GM21447 (cell line): ENCODE measurements around the gene RNF38.
A peak's percentile ranks its signal among the peaks of the same experiment; 100 is the strongest.
"Not testable (repeated sequence)": the region's sequence is repeated elsewhere in the genome, so short reads cannot be mapped to it uniquely, and the experiment has no call there.

Experiments
- ATAC-seq: cut with Tn5 transposase; IDR thresholded peaks from one replicate; pipeline ENCODE4 v1.9.1; 2021; ENCODE audit not compliant: unreplicated experiment

Gene RNF38

DNA sequence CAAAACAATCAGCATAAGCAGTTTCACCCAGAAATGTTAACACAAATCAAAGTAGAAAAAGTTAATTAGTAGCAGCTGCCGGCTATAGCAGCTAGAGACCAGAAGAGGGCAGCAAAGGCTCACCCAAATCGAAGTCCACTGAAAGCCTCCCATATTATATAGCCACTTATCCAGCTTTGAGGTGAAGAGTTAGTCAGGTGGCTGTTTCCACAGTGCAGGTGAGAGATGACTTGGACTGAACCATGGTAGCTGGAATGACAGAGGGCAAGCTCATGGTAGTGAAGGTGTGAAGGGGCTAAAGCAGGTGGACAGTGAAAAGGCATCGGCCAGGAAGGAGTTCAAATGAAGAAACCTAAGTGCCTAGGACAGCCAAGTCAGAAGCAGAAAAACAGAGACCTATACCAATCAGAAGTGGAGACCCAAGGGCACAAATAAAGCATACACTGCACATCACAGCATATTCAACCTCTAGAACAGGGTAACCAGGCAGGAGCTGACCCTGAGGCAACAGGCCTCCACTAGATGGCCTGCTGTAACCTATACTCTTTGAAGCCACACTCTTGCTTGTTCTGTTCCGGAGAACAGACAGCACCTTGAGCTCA lies 7.2 kb upstream of the RNF38 start:
- ATAC-seq = no peak

DNA sequence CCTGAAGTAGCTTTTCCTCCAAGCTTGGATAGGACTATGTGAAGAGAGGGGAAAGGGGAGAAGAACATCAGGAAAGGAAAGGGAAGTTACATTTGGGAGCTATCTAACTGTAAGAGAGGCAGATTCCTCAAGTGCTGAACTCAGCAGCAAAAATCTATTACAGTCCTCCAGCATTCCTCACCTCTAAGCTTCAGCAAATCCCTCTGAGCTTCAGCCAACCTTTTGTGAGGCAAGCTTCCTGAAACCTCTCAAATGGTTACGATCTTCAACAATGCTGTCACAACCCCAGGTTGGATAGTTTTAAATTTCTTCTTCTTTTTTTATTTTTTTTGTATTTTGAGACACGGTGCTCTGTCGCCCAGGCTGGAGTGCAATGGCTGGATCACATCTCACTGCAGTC lies 2.5 kb upstream of the RNF38 start:
- no peak for ATAC-seq

DNA sequence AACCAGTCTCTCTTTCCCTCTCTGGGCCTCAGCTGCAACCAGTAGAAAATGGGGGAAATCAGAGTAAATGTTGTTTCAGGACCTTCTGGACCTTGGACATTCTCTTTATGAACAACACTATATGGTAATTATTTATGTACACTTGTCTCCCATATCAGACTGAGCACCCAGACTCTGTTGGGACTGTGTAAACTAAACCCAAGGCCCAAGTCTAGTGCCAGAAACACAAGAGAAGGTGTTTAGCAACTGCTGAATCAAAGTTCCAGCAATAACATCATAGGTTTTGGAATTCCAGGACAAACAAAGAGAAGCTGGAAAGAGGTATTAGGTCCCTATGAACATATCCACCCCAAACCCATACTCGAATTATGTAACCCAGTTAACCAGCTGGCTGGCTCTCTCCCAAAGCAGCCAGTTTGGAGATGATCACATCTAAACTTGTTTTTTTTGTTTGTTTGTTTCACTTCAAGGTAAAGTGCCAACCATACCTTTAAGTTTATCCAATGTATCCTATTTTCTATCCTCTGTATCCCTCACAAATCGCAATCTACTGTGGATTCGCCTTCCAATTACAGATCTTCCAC lies 1.9 kb upstream of the RNF38 start:
- ATAC-seq = no peak

DNA sequence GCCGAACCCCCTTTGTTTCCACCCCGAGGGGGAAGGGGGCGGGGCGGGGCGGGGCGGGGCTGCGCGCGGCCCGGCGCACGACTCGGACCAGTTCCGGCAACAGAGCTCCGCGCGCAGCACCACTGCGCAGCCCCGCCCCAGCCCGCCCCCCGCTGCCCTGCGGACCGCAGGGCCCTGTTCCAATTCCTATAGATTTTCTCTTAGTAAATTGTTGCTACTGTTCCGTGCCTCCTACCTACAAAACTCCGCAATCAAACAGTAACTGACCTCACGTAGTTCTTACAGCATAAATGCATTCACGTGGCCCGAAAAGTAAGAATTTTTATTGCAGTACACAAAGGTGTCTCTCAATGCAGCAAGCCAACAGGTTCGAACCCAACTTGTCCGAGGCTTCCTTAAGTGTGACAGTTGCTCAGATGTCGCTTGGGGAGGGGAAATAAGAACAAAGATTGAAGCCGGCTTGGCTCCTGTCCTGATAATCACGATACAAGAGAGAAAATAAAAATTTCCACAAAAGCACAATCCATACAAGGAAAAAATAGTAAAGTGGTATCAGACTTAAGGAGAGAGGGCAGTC lies 1.2 kb upstream of the RNF38 start:
- ATAC-seq = peak; percentile 64

DNA sequence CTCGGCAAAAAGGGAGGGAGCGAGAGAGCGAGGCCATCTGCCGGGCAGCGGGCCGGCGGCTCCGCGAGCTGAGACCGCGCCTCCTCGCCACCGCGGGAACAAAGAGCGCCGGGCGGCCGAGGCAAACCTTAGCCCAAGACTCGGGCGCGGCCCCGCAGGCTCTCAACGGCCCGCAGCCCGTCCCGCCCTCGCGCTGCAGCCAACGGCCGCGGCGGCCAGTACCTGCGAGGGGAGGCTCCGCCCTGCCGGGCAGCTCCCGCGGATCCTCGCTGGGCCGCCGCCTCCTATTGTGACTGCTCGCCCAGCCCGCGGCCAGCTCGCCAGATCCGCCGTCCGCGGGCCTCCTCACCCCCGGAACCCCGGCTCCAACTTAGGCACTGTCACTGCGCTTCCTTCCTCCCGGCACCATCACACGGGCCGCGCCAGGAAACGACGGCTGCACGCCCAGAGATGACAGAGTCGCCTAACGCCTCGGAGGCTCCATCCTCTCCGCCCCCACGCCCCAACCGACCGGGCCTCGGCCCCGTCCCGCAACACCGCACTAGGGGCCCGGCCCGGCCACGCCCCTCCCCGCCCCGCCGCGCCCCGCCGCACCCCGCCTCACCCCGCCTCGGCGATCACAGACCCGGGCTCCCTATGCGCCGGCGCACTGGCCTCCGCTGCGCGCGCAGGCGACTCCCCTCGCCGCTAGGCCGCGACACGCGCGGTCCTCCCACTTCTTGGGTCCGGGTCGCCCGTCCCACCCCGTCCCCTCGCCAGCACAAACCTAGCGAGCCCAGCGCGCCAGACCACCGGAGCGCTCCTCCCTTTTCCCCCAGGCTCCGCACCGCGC lies 479 bp upstream of the RNF38 start:
- ATAC-seq = peak; percentile 65

DNA sequence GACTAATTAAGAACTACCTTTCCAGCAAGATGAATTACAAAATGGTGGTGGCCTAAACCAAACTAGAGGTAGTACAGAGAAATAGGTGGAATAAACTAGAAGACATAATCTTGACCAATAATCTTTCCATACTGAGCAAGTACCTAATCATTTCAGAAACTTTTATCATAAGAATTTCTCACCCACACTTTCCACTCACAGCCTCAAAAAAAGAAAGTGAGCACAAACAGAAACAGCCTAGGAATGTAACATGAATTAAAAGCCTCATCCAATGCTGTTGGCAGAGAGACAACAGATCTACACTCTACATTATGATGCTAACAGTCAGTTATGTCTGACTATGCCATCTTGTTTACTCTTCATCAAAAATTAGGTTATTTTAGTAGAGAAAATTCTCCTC lies 1.3 kb downstream of the RNF38 start:
- ATAC-seq = no peak

DNA sequence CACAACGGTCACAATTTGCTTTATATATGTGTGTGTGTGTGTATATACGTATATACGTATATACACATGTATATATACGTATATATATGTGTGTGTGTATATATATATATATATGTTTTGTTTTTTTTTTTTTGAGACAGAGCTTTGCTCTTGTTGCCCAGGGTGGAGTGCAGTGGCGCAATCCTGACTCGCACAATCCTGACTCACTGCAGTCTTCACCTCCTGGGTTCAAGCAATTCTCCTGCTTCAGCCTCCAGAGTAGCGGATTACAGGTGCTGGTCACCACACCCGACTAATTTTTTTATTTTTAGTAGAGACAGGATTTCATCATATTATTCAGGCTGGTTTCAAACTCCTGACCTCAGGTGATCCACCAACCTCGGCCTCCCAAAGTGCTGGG lies 3.1 kb downstream of the RNF38 start:
- no peak for ATAC-seq

DNA sequence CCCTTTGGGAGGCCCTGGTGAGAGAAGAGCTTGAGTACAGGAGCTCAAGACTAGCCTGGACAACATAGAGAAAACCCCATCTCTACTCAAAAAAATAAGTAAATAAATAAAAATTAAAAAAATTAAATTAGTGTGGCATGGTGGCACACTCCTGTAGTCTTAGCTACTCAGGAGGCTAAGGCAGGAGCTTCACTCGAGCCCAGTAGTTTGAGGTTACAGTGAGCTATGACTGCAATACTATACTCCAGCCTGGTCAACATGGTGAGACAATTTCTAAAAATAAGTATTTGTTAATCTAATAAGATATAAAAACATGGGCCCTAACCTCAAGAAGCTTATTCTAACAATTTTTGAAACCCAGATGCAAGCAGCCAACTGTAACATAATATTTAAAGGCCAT lies 7.6 kb downstream of the RNF38 start:
- ATAC-seq = no peak

DNA sequence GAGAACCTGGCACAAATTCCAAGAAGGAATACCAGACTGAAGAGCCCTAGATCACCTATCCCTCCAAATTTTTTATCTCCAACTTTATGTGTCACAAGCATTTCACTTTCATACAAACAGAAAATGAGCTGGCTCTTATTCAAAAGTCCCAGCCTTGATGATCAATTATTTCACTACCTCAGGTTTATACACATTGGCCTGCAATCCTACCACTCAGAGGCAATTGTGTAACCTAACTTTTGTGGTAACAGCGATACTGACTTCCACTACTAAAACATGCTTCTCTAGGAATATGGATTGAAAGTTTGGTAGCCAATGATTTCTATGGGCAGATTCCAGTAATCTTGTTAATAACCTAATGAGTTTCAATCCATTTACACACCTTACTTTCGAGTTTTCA lies 10.5 kb downstream of the RNF38 start:
- ATAC-seq = no peak

DNA sequence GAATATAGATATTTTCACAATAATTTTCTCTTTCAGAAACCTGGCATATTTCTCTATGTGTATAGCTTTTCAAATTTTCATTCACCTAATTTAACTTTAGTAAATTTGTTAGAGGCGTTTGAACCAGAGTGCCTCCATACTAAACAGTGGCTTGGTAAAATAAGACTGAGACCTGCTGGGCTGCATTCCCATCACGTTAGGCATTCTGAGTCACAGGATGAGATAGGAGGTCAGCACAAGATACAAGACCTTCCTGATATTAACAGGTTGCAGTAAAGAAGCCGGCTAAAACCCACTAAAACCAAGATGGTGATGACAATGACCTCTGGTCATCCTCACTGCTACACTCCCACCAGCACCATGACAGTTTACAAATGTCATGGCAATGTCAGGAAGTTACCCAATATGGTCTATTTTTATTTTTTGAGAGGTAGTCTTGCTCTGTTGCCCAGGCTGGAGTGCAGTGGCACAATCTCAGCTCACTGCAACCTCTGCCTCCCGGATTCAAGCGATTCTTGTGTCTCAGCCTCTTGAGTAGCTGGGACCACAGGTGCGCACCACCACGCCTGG lies 13.6 kb downstream of the RNF38 start:
- ATAC-seq = not testable (repeated sequence)

DNA sequence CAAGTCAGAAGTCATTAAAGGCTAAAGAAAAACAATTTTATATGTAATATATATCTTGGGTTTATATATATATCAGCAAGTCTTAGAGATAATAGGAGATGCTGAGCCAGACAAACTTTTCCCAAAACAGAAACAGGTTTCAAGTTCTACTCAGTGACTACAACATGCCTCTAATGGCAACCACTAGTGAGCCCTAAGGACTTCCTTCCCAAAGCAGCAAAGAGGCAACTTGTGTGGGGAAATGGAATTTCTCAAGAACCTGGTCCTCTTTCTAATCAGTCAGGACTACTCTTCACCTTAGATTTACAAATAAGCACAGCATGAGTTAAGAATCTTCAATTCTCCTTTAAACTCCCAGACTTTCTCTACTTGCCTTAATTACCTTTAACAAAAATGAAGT lies 17.6 kb downstream of the RNF38 start:
- no peak for ATAC-seq

DNA sequence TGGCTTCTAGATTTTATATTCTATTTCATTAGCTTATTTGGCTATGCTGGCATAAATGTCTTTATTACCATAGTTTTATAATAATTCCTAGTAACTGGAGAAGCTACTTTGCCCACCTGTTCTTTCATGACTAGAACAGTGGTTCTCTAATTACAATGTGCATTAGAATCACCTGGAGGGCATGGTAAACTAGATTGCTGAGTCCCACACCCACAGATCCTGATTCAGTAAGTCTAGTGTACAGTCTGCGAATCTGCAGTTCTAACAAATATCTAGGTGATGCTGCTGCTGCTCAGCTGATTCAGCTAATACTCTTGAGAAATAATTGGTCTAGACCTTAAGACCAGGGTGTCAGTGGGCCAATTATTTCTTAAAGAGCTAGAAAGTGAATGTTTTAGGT lies 35.5 kb downstream of the RNF38 start:
- no peak for ATAC-seq

DNA sequence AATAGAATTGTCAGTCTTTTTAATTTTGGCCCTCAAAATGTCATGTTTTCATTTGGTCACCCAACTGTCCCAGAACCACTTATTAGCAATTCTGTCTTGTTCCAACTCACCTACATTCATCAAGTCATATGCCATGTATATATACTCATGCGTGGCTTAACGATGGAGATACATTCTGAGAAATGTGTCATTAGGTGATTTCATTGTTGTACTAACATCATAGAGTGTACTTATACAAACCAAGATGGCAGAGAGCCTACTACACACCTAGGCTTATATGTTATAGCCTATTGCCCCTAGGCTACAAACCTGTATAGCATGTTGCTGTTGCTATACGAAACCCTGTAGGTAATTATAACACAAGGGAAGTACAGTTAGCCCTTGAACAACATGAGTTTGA lies 36.6 kb downstream of the RNF38 start:
- no peak for ATAC-seq

DNA sequence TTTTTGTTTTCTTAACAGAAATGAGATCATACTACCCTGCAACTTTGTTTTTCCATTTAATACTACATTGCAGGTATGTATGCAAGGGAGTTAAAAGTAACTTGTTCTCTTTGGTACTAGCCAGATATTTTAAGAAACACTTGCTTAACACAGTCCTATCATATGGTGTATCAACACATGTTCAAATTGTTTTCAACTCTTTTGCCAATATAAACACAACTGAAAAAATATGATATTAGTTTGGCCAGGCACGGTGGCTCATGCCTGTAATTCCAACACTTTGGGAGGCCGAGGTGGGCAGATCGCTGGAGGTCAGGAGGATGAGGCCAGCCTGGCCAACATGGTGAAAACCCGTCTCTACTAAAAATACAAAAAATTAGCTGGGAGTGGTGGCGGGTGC lies 41.6 kb downstream of the RNF38 start:
- no peak for ATAC-seq

DNA sequence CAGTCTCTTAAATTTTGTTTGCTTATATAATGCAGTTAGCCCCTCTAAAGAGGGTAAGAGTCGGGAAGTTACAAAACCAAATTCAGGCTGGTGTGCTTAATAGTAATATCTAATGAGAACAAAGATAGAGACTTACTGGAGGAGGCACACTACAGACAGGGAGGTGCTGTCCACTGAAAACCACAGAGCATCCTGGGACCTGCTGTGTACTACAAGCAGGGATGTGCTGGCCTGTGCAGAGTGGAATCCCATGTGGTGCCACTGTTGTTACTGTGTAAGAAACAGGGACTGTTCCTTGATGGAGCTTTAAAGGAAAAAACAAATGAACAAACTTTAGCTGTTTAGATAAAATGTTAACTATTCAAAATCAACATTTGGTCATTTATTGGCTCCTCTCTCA lies 42.4 kb downstream of the RNF38 start:
- ATAC-seq = no peak

DNA sequence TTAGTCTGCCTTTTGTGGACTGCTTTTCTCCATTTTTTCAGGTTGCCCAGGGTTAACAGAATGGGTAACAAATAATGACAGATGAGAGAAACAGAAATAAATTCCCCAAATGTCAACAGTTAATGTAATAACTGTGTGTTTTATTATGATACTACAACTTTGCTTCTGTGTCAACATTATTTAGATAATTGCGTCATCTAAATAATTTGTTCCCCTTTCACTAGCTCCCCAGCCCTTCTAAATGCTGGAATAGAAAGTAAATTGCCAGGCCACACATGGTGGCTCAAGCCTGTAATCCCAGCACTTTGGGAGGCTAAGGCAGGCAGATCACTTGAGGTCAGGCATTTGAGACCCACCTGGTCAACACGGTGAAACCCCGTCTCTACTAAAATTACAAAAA lies 53.5 kb downstream of the RNF38 start:
- no peak for ATAC-seq

DNA sequence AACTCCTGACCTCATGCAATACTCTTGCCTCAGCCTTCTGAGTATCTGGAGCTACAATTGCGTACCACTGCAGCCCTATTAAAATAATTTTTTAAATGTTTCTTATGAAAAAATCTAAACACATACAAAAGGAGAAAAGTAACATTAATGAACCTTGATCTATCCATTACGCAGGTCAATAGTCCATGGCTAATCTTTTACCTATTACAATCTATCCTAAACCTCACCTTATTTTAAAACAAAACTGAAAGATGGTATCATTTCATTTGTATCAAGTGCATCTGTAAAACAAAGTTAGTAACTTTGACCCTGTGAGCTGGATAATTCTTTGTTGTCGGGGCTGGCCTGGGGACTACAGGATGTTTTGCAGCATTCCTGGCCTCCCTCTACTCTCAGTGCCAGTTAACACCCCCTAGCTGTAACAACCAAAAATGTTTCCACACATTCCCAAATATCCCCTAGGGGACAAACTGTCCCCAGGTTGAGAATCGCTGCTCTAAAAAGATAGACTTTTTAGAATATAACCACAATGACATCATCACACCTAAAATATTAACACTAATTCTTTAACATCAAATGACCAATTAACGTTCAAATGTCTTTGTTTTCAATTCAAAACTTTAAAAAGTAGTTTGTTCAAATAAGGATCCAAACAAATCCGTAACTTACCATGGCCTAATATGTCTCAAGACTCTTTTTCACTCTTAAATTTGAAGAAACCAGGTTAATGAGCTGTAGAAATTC lies 54.8 kb downstream of the RNF38 start:
- no peak for ATAC-seq

DNA sequence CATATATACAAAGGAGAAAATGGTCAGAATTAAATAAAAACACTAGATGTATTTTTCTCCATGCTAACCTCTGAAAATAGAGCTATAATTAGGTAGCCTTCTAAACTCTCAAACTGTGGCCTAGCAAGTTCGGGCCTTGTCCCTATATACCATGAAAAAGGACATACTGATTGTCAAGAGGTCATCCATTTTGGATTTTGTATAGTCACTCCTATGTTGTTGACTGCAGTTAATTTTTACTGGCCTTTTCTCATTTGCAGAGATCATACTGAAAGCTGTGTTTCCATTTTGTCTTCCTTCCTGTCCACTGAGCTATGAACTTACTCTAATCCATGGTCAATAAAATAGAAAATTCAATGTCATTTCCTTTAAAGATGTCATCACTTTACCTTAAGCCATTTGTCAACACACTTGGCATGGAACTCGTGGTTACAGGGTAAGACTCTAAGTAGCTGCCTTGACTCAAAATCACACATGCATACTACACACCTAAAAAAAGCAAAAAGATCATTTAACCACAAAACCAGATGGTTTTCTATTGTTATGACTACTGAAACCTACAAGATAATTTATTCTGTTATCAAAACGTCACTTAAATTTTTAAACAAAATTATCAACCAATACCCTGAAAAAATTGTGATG lies 58.0 kb downstream of the RNF38 start:
- ATAC-seq = peak; percentile 51

DNA sequence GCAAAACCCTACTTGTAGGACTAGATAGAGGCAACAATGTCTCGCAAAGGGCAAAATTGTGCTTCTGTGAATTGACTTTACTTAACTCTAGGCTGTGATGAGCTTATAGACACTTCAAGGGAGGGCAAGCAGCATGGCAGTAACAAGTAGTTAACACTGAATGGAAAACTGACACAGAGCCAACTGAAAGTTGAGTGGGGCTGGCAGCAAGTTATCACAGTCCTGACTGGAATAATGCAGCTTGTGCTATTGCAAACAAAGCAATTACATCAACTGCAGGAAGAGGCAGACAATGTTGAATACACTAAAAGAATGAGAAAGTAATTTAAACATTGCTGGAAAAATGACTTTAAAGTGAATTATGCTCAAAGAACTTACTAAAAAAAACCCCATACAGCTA lies 62.2 kb downstream of the RNF38 start:
- ATAC-seq = no peak

DNA sequence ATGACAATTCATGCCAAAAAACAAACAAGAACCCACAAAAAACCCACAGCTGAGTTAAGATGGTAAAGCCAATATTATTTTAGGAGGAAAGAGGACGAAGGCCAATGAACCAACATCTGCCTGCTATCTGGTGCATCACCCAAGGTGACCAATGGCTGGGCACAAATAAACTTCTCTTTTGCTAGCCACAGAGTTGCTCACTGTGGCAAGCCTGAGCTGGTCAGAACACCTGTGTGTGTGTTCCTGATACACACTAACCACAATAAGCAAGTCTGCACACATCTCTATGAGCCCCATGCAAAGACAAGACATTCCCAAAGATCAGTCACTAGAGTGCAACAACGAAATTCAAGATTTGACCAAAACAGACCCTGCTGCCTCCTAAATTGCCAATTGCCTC lies 63.1 kb downstream of the RNF38 start:
- no peak for ATAC-seq
